ENCODE results near the gene GHRH.

GHRH gene

GRCh38 chr20:37236462-37236861 lies 25.2 kb downstream of the GHRH start:
- no peak overlapping the region for H3K4me3 ChIP-seq (replicated peaks; ENCODE audit: low read depth, low read length)
- DNase-seq (ENCODE audit: extremely low read depth, low read depth), result no peak
- TF ChIP-seq CTCF (IDR thresholded peaks at IDR 0.05; ENCODE audit: low read depth, low read length, missing control alignments), result no peak

- TF ChIP-seq CTCF (IDR thresholded peaks at IDR 0.05; ENCODE audit: low read depth, low read length, missing control alignments), result no peak
- no peak for DNase-seq (ENCODE audit: extremely low read depth, low read depth)
- H3K4me3 ChIP-seq (replicated peaks; ENCODE audit: low read depth, low read length), result no peak overlapping the region
These were observed 26.5 kb downstream of the GHRH start for GRCh38 chr20:37235065-37235464.

- no peak for TF ChIP-seq CTCF (IDR thresholded peaks at IDR 0.05; ENCODE audit: low read depth, low read length, missing control alignments)
- DNase-seq (ENCODE audit: extremely low read depth, low read depth), result no peak
- H3K4me3 ChIP-seq (replicated peaks; ENCODE audit: low read depth, low read length), result no peak overlapping the region
These were observed 27.4 kb downstream of the GHRH start for GRCh38 chr20:37234254-37234581.

GRCh38 chr20:37233548-37234253 lies 27.9 kb downstream of the GHRH start:
- no peak for TF ChIP-seq CTCF (IDR thresholded peaks at IDR 0.05; ENCODE audit: low read depth, low read length, missing control alignments)
- DNase-seq (ENCODE audit: extremely low read depth, low read depth), result no peak
- H3K4me3 ChIP-seq (replicated peaks; ENCODE audit: low read depth, low read length), result no peak overlapping the region

- DNase-seq (ENCODE audit: extremely low read depth, low read depth), result no peak
- no peak for TF ChIP-seq CTCF (IDR thresholded peaks at IDR 0.05; ENCODE audit: low read depth, low read length, missing control alignments)
- H3K4me3 ChIP-seq (replicated peaks; ENCODE audit: low read depth, low read length), result no peak overlapping the region
These were observed 29.5 kb downstream of the GHRH start for GRCh38 chr20:37231947-37232630.

GRCh38 chr20:37230200-37230599 lies 31.4 kb downstream of the GHRH start:
- DNase-seq (ENCODE audit: extremely low read depth, low read depth), result no peak
- H3K4me3 ChIP-seq (replicated peaks; ENCODE audit: low read depth, low read length), result no peak overlapping the region
- no peak for TF ChIP-seq CTCF (IDR thresholded peaks at IDR 0.05; ENCODE audit: low read depth, low read length, missing control alignments)
